ENCODE data around the gene SLC9A9.

The SLC9A9 gene

DNA sequence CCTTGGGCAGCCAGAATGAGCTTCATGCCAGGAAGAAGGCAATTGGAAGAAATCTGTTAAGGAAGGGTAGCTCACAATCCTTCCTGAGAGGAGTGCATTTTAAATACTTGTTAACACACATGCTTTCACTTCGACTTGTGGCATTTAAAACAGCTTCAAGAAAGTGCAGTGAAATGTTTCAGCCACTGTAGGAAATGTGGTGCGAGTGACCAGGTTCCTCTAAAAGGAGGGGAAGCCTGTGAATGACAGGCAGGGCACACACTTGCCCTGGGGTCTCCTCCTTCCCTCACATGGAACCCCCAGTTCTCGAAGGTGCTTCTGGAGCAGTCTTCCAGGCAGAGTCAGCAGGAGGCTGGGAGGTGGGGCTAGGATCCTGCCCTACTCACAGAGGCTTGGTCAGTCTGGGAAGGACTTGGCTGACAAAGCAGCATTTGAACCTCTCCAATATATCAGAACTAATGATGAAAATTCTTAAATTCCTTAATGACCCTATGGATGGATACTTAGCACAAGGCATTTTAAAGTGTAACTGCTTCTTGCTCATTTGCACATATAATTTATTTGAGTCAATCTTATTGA, 370.1 kb downstream of the SLC9A9 start:
- no peak for TF ChIP-seq CTCF (conservative IDR thresholded peaks at IDR 0.05; ENCODE audit: low read depth, low read length)
- DNase-seq (ENCODE audit: low read depth), result peak; percentile 29
- H3K4me3 ChIP-seq (ENCODE audit: low read depth, low read length), result no peak overlapping the region

DNA sequence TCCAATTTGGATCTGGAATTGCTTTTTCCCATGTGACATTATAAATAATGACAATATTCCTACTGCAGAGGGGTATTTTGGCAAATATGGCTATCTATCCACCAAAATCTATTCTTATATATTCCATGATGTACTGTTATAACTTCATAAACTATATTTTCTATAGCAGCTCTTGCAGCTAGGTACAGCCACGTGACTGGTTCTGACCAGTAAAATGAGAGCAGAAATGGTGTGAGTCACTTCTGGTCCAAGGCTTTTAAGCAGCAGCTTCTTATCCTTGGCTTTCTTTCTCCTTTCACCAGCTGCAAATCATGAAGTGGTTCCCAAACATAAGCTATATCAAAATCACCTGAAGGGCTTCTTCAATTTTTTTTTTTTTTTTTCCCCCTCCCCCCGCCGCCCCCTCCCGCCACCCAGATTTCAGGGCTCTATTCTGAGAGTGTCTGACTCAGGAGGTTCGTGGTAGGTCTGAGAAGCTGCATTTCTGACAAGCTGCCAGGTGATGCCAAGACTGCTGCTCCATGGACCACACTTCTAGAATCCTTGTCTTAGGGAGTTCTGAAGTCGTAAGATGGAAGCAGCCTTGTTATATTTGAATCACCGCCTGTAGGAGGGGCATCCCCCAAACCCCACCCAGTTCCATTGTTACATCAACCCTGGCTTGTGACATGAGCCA, 371.2 kb downstream of the SLC9A9 start:
- no peak for DNase-seq (ENCODE audit: low read depth)
- no peak for TF ChIP-seq CTCF (conservative IDR thresholded peaks at IDR 0.05; ENCODE audit: low read depth, low read length)
- H3K4me3 ChIP-seq (ENCODE audit: low read depth, low read length), result no peak overlapping the region

DNA sequence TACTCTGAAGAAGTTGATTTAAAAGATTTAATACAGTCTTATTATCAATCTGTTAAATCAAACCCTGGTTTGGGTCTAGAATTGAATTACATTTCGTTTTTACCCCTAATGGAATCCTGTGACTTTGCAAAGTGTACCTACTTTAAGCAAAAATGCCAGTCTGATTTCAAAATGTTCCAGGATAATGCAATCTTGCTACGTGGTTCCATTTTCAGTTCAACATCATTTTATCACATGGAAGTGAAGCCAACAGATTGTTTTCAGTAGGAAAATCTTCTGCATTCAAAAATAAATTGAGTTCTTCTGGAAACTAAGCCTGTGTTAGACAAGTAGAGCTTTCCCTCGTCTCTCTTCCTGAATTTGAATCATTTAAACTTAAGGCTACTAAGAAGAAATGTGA, 372.3 kb downstream of the SLC9A9 start:
- no peak overlapping the region for H3K4me3 ChIP-seq (ENCODE audit: low read depth, low read length)
- no peak for TF ChIP-seq CTCF (conservative IDR thresholded peaks at IDR 0.05; ENCODE audit: low read depth, low read length)
- peak; percentile 5 for DNase-seq (ENCODE audit: low read depth)

GRCh38 chr3:143472731-143473523, 375.3 kb downstream of the SLC9A9 start:
- no peak for TF ChIP-seq CTCF (conservative IDR thresholded peaks at IDR 0.05; ENCODE audit: low read depth, low read length)
- H3K4me3 ChIP-seq (ENCODE audit: low read depth, low read length), result no peak overlapping the region
- DNase-seq (ENCODE audit: low read depth), result no peak

DNA sequence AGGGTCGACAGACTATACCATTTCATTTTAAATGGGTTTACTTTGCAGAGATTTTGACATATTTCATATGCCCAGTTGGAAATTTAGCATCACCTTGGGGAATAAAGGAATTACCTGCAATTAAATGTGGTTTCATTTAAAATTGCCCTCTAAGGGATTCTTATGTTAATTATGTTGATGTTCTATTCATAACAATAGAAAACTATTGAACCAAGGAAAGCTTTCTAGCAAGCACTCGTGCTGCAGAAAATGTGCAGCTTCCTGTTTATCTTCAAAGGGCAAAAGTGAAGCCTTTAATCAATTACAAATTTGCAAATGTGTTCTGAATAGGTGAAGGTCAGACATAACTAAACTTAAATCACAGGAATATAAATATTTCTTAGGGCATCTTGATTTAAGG, 376.6 kb downstream of the SLC9A9 start:
- H3K4me3 ChIP-seq (ENCODE audit: low read depth, low read length), result no peak overlapping the region
- no peak for DNase-seq (ENCODE audit: low read depth)
- no peak for TF ChIP-seq CTCF (conservative IDR thresholded peaks at IDR 0.05; ENCODE audit: low read depth, low read length)

DNA sequence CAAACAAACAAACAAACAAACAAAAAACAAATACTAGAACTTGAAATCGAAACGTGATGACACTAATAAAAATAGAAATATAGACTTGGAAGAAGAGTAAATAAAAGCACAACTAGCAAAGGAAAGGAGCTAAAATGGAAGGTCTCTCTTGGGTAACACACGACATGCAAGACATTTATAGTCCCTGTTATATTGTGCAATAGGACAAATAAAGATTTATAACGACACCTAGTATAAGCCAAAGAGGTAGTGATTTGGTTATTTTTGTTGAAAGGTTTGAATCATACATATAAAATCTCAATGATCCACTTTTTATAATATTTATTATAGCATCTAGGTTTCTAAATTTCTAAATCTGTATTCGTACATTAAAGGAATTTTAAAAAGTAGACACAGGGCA, 379.1 kb downstream of the SLC9A9 start:
- DNase-seq (ENCODE audit: low read depth), result no peak
- TF ChIP-seq CTCF (conservative IDR thresholded peaks at IDR 0.05; ENCODE audit: low read depth, low read length), result no peak
- no peak overlapping the region for H3K4me3 ChIP-seq (ENCODE audit: low read depth, low read length)
